ENCODE results near the gene TLE2.
"Not testable (repeated sequence)": the region's sequence is repeated elsewhere in the genome, so short reads cannot be mapped to it uniquely, and the experiment has no call there.

TLE2 gene

GRCh38 chr19:3012621-3013262 is 16.3 kb downstream of the TLE2 start:
- DNase-seq: no peak

GRCh38 chr19:3012059-3012458 is 17.0 kb downstream of the TLE2 start:
- DNase-seq: not testable (repeated sequence)

DNA sequence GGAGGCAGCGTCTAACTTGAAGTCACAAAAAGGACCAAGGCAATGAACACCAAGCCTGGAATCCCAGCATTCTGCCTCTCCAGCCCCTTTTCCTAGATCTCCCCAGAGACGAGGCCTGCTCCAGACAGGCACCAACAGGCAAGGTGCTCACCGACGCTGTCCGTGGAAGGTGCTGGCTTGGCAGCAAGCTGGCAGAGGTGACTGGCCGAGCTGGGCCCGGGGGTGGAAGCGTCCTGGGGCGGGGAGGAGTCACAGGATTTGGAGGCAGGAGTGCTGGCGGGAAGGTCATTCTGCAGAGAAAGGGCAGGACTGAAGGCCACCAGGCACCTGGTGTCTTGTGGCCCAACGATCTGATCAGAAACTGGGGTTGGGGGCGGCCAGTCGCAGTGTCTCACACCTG is 18.2 kb downstream of the TLE2 start:
- no peak for DNase-seq

DNA sequence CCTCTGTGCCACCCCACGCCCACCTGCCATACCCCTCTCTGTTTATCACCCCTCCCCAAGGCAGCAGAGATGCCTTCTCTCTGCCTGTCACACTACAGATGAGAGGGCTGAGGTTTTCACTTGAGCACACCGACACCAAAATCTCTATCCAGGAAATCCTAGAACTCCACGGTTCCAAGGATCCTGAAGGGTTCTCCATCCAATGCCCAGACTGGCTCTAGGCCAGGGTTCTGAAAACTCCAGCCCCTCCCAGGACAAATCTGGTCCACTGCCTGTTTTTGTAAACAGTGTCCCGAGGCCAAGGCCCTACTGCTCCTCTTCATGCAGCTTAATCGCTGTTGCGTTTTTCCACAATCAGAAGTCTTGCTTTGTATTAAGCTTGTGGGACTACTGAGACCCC is 20.1 kb downstream of the TLE2 start:
- no peak for DNase-seq

DNA sequence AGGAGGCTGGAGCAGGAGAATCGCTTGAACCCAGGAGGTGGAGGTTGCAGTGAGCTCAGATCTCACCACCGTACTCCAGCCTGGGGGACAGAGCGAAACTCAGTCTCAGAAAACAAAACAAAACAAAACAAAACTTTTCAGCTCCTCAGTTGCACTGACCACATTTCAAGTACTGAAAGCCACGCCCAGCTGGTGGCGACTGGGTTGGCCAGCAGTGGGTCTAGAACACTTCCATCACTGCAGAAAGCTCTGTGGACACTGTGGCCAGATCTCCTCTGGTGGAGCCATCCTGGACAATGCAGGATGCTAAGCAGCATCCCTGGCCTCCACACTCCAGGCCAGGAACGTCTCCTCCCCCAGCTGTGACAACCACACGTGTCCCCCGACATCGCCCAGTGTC is 21.1 kb downstream of the TLE2 start:
- no peak for DNase-seq

DNA sequence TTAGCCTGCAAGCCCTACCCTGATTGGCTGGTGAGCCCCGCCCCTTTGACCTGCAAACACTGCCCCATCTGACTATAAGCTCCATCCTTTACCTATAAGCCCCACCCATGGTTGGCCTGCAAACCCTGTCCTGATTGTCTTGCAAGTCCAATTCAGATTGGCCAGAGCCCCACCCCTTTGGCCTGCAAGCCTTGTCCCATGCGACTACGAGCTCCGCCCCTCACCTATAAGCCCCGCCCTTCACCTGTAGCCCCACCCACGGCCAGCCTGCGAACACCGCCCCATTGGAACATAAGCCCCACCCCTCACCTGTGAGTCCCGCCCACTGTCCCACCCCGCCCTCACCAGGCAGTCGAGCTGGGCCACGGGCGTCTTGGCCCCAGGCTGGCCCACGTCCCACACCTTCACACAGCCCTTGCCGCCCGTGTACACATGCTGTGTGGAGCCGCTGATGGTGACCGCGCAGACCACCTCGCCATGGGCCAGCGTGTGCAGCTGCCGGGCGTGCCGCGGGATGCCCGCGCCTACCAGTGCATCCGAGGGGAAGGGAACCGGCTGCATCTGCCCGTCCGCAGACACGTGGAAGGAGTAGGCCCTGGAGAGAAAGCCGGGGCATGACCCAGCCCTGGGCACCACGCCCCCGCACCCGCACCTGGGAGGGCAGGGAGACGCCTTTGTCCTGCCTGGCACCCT is 22.9 kb downstream of the TLE2 start:
- DNase-seq: peak in 2 of 6 experiments; percentile 13 to 25

DNA sequence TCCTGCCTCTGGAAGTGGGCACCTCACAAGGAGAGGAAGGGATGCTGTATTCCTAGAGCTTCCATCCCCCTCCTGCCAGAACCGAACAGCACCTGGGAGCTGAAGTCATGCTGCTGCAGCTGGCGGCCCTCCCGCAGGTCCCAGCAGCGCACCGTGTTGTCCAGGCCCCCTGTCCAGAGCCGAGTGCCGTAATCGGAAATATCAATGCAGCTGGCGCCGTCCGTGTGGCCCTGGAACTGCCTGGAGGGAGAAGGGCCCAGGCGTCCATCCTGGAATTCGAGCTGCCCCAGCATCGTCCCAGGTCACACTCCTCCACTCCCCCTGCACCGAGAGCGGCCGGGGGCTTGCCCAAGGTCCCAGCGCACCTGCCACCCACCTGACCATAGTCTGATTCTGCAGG is 23.7 kb downstream of the TLE2 start:
- no peak for DNase-seq

DNA sequence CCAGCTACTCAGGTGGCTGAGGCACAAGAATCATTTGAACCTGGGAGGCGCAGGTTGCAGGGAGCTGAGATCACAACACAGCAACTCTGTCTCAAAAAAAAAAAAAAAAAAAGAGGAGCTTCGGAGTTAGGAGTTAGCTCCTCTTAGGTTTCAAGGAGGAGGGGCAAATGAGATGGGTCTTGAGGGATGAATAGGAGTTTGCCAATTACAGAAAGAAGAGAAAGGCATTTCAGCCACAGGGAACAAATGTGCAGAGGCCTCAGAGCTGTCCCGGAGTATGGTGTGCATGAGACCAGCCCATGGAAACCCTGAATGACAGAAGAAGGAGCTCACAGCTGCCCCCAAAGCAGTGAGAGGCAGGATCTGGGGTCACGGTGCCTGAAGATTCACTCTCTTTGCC is 24.6 kb downstream of the TLE2 start:
- DNase-seq: no peak

- DNase-seq: no peak
Observed at GRCh38 chr19:3003046-3003445, 26.0 kb downstream of the TLE2 start.

DNA sequence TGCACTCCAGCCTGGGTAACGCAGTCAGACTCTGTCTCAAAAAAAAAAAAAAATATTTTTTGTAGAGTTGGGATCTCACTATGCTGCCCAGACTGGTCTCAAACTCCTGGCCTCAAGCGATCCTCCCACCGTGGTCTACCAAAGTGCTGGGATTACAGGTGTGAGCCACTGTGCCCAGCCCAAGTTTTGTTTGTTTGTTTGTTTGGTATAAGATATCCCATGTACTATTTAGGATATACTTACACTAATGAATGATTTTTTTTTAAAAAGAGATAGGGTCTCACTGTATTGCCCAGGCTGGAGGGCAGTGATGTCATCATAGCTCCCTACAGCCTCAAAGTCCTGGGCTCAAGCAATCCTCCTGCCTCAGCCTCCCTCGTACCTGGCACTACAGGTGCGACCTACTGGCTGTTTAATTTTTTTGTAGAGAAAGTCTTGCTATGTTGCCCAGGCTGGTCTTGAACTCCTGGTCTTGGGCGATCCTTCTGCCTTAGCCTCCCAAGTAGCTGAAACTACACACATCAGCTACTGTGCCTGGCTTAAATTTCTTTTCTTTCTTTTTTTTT is 27.8 kb downstream of the TLE2 start:
- DNase-seq: no peak

GRCh38 chr19:2998642-2999041 is 30.4 kb downstream of the TLE2 start:
- no peak for DNase-seq

DNA sequence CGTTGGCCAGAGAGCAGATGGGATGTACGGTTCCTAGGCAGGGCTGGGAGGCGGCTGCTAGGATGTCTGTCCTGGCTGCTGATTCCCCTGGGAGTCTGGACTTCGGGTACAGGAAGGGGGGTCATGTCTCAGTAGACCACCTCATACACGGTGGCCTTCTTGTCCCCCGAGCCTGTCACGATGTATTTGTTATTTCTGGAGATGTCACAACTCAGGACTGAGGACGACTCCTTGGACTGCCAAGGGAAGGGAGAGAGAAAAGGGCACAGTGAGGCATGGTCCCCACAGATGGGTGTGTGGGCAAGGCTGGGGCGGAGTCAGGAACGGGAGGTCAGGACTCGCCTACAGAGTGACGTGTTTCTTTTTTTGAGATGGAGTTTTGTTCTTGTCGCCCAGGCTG is 31.4 kb downstream of the TLE2 start:
- DNase-seq: no peak

DNA sequence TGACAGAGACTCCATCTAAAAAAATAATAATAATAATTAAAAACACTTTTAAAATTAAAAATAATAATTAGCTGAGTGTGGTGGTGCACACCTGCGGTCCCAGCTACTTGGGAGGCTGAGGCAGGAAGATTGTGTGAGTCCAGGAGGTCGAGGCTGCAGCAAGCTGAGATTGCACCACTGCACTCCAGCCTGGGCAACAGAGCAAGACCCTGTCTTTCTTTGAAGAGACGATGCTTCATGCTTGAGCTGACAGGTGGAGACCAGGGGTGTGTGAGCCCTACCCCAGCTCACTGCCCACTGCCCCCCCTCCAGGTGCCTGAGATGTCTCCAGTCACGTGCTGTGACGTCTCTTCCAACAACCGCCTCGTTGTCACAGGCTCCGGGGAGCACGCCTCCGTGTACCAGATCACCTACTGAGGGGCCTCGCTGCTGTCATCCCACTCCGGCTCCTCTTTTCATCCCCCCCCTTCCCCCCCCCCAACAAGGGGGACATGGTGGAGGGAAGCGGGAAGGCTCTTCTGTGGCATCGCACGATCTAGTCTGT is 34.4 kb downstream of the TLE2 start:
- no peak for DNase-seq

DNA sequence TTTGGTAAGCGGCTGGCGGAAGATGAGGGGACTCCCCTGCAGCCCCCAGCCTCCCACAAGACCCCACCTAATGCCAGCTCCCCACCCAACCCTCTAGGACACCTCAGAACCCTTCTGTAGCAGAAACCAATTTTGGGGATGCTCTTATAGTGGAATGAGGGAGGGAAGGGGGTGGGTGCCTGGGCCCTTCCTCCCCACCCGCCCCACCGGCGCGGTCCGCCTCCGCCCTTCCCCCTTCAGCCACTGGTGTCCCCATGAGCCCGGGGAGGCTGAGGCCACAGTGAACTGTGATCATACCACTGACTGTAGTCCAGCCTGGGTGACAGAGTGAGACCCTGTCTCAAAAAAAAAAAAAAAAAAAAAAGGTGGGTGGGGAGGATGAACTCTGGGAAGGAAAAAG is 35.5 kb downstream of the TLE2 start:
- no peak for DNase-seq

- no peak for DNase-seq
Observed at GRCh38 chr19:2992958-2993357, 36.1 kb downstream of the TLE2 start.

GRCh38 chr19:2992333-2992732 is 36.7 kb downstream of the TLE2 start:
- DNase-seq: not testable (repeated sequence)

DNA sequence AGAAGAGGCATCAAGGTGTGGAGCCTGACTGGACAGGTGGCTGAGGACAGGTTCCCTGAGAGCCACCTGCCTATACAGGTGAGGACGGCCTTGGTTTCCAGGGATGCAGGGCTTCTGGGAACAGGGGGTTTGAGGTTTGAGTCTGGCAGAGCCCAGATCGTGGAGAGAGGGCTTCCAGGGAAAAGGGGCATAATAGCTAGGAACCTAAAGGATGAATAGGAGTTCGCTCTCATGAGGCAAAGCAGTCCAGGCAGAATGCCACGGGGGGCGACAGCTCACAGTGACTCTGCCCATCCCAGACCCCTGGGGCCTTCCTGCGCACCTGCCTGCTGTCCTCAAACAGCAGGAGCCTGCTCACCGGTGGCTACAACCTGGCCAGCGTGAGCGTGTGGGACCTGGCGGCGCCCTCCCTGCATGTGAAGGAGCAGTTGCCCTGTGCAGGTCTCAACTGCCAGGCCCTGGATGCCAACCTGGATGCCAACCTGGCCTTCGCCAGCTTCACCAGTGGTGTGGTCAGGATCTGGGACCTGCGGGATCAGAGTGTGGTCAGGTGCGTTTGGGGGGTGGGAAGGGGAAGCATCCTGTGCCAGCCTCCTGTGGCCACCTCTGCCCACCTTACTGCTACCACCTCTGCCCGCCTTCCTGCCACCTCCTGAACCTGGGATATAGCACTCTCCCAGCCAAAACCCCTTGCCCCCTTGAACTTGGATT is 39.7 kb downstream of the TLE2 start:
- DNase-seq: no peak

DNA sequence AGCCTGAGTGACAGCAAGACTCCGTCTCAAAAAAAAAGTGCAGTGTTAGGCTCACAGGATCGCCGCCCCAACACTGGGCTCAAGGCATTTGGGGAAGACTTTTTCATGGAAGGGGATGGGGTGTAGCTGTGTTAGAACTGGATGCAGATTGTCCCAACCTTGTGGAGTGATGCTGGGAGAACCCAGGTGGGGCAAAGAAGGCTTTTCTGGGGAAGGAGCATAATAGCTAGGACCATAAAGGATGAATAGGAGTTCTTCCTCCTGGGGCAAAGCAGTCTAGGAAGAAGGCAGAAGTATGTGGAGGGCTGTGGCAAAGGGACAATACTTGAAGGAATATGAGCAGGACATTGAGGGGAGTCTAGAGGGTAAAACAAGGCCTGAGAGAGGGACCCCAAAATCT is 40.5 kb downstream of the TLE2 start:
- no peak for DNase-seq

- no peak for DNase-seq
Observed at GRCh38 chr19:2987797-2988196, 41.3 kb downstream of the TLE2 start.

DNA sequence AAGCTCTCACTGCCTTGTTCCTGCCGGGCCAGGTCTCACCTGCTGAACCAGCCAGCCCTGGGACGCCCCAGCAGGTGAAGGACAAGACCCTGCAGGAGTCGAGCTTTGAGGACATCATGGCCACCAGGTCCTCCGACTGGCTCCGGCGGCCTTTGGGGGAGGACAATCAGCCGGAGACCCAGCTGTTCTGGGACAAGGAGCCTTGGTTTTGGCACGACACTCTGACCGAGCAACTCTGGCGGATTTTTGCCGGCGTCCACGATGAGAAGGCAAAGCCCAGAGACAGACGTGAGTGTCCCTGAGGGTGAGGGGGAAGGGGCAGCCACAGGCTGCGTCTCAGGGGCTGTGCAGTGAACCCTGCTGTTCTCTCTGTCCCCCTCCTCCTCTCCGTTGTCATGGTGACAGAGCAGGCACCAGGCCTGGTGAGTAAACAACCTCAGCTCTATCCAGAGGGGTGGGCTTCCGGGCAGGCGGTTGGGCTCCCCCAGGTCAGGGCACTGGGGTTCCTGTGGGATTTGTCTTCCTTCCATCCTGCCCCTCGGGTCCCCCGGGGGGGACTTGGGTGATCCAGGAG is 42.0 kb downstream of the TLE2 start:
- DNase-seq: no peak

DNA sequence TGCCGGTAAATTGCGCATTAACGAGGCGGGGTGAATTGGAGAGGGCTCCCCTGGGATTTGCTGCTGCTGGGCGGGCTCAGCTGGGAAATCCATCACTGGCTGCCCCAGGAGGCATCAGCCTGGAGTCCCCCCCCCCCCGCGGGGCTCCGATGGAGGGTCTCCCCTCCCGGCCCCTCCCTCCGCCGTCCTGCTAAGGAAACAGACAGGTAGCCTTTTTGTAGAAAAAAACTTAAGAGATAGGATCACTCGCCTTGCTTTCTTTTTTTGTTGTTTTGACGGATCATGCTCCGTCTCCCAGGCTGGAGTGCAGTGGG is 44.9 kb downstream of the TLE2 start:
- DNase-seq: no peak

DNA sequence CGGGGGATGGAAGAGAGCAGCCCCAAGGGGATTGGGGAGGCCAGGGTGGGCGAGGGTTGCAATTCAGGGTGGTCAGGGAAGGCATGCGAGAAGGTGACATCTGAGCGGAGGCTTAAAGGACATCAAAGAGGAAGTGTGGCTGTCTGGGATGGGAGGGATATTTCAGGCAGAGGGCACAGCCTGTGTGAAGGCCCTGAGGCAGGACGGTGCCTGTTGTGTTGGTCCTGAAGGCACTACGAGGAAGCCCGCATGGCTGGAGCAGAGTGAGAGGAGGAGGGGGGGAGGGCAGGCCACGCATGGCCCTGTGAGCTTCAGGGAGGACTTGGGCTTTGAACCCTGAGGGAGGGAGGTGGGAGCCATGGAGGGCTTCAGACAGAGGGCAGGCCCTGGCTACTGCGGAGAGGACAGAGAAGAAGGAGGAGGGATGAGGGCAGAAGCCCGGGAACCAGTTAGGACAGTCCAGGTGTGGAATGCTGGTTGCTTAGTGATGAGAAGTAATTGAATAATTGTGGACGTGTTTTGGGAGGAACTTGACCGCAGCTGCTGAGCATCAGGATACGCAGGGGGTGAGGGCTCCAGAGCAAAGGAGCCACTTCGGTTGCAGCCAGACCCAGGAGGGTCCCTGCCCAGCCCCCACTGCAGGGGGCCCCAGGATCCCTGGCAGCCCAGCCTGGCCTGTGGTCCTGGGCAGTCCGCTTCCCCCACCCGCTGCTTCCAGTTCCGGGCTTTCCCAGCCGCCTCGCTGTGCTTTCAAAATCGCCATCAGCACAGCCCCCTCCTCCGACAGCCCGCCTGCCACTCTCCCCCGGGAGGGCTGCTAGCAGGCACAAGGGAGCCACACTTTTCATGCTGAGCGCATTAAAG is 45.5 kb downstream of the TLE2 start:
- DNase-seq: no peak

DNA sequence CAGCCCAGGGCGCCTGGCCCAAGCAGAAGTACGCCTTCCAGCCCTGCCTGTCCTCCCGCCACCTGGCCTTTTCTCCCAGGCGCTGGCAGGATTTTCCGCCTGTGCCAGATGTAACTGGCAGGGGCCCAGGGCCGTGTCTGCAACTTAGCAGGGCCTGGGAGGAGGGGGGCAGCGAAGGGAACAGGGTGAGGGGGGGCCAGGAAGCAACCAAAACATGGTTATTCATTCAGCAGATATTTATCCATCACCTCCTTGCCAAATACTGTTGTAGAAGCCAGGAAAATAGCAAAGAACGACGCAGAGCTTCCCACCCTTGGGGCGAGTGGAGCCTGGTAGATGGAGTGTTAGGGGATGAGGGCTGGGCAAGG is 46.1 kb downstream of the TLE2 start:
- no peak for DNase-seq
